Ureter (tissue), 1 donor: ENCODE results near the gene THAP4. TPM values are rescaled to one million over a fixed set of nuclear protein-coding genes. Genes with fewer than 3 reads are reported as not detected.

Experiments
- DNase-seq: peaks from one replicate; pipeline ENCODE4 v3.0.0-alpha.2; 2020; ENCODE audit warnings: low spot score
- total RNA-seq: library from RNA; stranded (reverse); gene quantifications from one replicate; pipeline ENCODE4 v1.2.4, GENCODE V29; 2023
- donor health status: DM: yes; HTN: yes; CAD: no.

The THAP4 gene
- total RNA-seq: 41.9 TPM

GRCh38 chr2:241637018-241637794, at the start of gene THAP4, which contains the start of gene ATG4B:
Gene THAP4 (minus strand): TSS chr2:241637158. CDS start chr2:241637017, 141 bp downstream.
Gene ATG4B (plus strand): TSS chr2:241637693. CDS start chr2:241637715, 22 bp downstream.
- DNase-seq: peak; percentile 86

DNA sequence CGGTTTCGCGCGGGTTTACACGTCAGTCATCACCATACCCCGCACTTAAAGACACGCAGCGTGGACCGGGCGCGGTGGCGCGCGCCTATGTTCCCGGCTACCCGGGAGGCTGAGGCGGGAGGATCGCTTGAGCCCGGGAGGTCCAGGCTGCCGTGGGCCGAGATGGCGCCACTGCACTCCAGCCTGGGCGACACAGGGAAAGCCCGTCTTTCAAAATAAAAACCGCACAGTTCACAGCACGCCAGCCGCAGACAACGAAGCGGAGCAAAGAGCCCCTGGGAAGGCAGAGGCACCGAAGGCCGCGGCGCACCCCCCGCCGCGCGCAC, 49.3 kb upstream of the THAP4 start:
- no peak for DNase-seq

DNA sequence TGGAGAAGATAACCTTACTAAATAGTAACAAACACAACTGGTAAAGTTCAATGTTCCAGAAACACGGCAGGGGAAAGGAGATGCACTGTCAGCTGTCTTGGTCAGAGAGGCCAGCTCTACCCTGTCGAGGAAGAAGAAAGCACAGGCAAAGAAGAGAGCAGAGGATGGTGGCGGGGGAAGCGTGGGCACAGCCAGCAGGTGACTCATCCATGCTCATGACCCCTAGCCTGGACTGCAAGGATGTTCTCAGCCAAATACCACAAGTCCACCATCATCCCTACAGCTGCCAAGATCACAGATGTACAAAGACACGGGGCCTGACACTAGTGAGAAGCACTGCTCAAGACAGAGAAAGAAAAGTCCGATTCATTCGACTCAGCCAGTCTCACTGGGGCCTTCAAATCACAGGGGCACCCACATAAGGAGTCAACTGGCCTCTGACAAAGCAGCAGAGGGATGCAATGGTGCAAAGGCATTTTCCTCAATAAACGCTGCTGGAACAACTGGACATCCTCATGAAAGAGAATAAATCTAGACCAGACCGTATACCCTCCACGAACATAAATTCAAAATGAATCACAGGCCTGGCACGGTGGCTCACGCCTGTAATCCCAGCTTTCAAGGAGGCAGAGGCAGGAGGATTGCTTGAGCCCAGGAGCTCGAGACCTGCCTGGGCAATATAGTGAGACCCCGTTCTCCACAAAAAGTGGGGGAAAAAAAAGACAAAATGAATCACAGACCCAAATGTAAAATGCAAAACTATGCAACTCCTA, 44.1 kb upstream of the THAP4 start:
- DNase-seq: no peak

GRCh38 chr2:241680044-241680443, 43.1 kb upstream of the THAP4 start:
- DNase-seq: no peak

GRCh38 chr2:241678784-241679540, 42.0 kb upstream of the THAP4 start:
- no peak for DNase-seq

DNA sequence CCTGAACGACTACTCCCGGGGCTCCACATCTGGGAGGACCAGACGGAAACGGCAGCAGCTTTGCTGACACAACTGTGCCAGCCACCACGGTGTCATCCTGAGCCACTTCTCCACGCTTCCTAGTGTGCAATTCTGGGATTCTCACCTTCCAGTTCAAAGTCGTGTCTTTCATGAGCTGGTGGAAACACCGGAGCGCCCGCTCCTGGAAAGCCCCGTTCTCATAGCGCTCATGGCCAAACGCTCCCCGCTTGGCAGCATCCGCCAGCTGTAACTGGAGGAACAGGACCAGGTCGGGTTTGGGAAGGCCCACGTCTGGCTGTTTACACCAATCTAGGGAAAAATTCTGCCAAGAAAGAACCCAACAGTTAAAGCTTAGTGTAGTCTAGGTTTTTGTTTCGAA, 41.3 kb upstream of the THAP4 start:
- no peak for DNase-seq

GRCh38 chr2:241677392-241677791, 40.4 kb upstream of the THAP4 start:
- no peak for DNase-seq

GRCh38 chr2:241676665-241677064, 39.7 kb upstream of the THAP4 start:
- DNase-seq: no peak

GRCh38 chr2:241675885-241676284, 38.9 kb upstream of the THAP4 start:
- no peak for DNase-seq

GRCh38 chr2:241673797-241674725, 37.1 kb upstream of the THAP4 start:
- no peak for DNase-seq

DNA sequence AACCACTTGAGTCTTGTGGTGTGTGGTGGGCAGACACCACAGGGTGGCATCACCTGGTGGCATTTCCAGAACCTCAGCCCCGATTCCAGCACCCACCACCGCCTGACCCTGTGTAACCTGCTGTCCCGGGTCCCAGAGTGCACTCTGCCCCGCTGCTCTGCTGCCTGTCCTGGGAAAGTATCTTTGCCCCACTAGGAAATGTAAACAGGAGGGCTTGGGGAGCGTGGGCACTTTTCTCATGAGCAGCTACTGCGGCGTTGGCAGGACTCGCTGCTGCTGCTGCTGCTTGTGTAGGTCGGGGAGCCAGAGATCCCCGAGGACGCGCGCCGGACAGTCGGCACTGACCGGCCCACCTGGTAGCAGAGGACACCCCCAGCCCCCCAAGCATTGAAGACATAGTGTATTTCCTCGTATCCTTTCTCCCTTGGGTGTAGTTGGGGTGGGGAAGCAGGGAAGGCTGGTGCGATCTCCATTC, 36.3 kb upstream of the THAP4 start:
- DNase-seq: no peak

GRCh38 chr2:241672243-241673188, 35.6 kb upstream of the THAP4 start:
- DNase-seq: no peak

GRCh38 chr2:241671457-241672240, 34.7 kb upstream of the THAP4 start:
- DNase-seq: no peak

- DNase-seq: no peak
These were observed 33.6 kb upstream of the THAP4 start for GRCh38 chr2:241670333-241671110.

DNA sequence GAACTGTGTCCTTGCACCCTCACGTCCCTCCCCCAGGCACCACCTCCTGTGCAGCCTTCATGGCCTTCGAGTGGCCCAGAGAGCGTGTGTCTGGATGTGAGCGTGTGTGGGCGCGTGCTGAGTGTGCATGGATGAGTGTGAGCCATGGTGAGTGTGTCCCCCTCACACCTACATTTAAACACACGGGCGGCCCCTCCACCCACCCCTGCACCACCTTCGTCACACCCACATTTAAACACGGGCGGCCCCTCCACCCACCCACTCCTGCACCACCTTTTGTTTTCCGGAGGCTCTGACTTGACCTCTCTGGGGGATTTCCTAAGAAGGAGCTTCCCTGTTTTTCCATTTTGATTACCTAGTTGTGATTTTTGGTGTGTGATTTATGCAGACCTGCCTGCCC, 31.9 kb upstream of the THAP4 start:
- no peak for DNase-seq

GRCh38 chr2:241668354-241668753, 31.4 kb upstream of the THAP4 start:
- DNase-seq: no peak

DNA sequence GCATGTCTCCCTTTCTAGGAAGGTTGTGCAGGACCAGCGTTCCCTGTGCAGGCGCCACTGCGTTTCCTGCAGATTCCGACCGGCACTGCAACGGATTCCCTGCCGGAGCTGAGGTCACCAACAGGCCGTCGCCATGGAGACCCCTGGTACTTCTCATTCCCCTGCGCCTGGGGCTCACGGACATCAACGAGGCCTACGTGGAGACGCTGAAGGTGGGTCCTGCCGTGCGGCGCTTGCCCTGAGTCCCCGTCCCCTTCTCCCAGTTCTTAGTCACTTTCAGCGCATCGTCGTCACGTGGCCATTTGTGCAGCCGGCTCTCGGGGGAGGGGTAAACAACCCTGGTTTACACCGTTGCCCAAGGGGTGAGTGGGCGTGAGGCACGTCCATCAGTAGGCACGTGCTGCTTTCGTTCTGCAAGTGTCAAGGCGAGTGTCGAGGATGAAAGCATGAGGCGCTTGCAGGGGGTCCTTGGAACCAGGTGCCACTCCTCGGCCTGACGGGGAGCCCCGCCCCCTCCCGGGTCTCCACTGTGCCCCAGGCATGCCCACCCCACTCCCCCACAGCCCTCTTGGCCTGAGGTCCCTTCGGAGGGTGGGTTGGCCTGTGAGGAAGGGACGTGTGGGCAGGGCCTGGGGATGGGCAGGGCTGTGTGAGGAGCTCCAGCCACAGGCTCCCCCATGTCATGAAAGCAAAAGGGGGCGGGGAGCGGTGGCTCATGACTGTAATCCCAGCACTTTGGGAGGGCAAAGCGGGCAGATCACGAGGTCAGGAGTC, 29.9 kb upstream of the THAP4 start:
- no peak for DNase-seq
